Stimulated activated naive CD8-positive, alpha-beta T cell treated with anti-CD3 and anti-CD28 coated beads, Interleukin-15, Interleukin-2, amounts not matched to agents 100 ng/mL and 50 ng/mL, for 24 hours (primary cell): Measurements from ENCODE around the gene KRCC1.
"Not testable (repeated sequence)": the region's sequence is repeated elsewhere in the genome, so short reads cannot be mapped to it uniquely, and the experiment has no call there.

ENCODE experiments used
- H3K27ac Mint-ChIP-seq: one replicate; pipeline ENCODE4 v1.8.0; 2021; ENCODE audit warnings: mild to moderate bottlenecking, mixed read lengths
- H3K27me3 Mint-ChIP-seq: one replicate; pipeline ENCODE4 v1.8.0; 2021; ENCODE audit warnings: mixed read lengths
- H3K36me3 Mint-ChIP-seq: one replicate; pipeline ENCODE4 v1.8.0; 2021; ENCODE audit warnings: low read depth, mixed read lengths
- H3K4me1 Mint-ChIP-seq: one replicate; pipeline ENCODE4 v1.8.0; 2021; ENCODE audit warnings: low read depth, mixed read lengths
- H3K4me3 Mint-ChIP-seq: one replicate; pipeline ENCODE4 v1.8.0; 2021; ENCODE audit warnings: mild to moderate bottlenecking, mixed read lengths
- H3K9me3 Mint-ChIP-seq: one replicate; pipeline ENCODE4 v1.8.0; 2021; ENCODE audit warnings: mixed read lengths

The KRCC1 gene

GRCh38 chr2:88036606-88037005, 19.0 kb downstream of the KRCC1 start:
- H3K4me3 Mint-ChIP-seq = no peak overlapping the region
- H3K27ac Mint-ChIP-seq = peak overlapping the region; percentile 33
- H3K4me1 Mint-ChIP-seq = peaks cover 50% of the 10 kb centered on the region
- peaks cover 42% of the 10 kb centered on the region for H3K36me3 Mint-ChIP-seq
- no peaks in the 10 kb centered on the region for H3K27me3 Mint-ChIP-seq
- peaks cover 15% of the 10 kb centered on the region for H3K9me3 Mint-ChIP-seq

- H3K4me3 Mint-ChIP-seq = no peak overlapping the region
- H3K27ac Mint-ChIP-seq = no peak overlapping the region
- H3K9me3 Mint-ChIP-seq = peaks cover 15% of the 10 kb centered on the region
- H3K36me3 Mint-ChIP-seq = peaks cover 42% of the 10 kb centered on the region
- H3K4me1 Mint-ChIP-seq = peaks cover 47% of the 10 kb centered on the region
- no peaks in the 10 kb centered on the region for H3K27me3 Mint-ChIP-seq
Observed at GRCh38 chr2:88036182-88036581, 19.4 kb downstream of the KRCC1 start.

DNA sequence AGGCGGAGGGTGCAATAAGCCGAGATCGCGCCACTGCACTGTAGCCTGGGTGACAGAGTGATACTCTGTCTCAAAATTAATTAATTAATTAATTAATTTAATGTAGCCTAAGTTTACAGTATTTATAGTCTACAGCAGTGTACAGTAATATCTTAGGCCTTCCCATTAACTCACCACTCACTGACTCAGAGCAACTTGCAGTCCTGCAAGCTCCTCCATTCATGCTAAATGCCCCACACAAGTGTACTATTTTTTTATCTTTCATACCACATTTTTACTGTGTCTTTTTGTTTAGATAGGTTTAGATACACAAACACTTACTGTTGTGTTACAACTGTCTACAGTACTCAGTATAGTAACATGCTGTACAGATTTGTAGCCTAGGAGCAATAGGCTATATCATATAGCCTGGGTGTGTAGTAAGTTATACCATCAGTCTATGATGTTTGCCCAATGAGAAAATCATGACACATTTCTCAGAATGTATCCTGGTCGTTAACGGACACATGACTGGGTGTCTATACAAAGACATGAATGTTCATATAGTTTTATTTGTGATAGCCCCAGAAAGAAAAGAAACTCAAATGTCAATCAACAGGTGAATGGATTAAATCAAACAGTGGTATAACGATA, 23.4 kb downstream of the KRCC1 start:
- Mint-ChIP-seq H3K9me3 (peaks cover 6% of the 10 kb centered on the region), H3K4me1 (peaks cover 41% of the 10 kb centered on the region), H3K27ac (no peak overlapping the region), H3K27me3 (no peaks in the 10 kb centered on the region), H3K4me3 (no peak overlapping the region), H3K36me3 (peaks cover 50% of the 10 kb centered on the region)

DNA sequence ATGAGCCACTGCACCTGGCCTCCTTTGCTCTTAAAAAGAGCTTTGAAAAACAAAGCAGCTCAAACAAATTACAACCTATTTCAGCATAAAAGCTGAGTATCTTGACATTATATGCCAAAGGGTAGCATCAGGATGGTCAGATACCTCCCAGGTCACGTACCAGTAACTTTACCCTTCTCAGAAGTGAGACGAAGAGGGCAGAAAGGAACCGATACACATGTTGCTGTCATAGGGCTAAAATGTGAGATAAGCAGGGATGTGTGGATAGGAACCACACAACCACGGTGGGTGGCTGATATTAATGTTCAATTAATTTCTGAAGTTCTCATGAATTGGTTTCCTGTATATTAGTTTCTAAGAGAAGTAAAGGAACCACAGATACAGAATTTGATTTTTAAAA, 26.7 kb downstream of the KRCC1 start:
- Mint-ChIP-seq H3K36me3 (peaks cover 42% of the 10 kb centered on the region), H3K27ac (peak overlapping the region; percentile 71), H3K4me3 (no peak overlapping the region), H3K27me3 (no peaks in the 10 kb centered on the region), H3K4me1 (peaks cover 33% of the 10 kb centered on the region), H3K9me3 (no peaks in the 10 kb centered on the region)

DNA sequence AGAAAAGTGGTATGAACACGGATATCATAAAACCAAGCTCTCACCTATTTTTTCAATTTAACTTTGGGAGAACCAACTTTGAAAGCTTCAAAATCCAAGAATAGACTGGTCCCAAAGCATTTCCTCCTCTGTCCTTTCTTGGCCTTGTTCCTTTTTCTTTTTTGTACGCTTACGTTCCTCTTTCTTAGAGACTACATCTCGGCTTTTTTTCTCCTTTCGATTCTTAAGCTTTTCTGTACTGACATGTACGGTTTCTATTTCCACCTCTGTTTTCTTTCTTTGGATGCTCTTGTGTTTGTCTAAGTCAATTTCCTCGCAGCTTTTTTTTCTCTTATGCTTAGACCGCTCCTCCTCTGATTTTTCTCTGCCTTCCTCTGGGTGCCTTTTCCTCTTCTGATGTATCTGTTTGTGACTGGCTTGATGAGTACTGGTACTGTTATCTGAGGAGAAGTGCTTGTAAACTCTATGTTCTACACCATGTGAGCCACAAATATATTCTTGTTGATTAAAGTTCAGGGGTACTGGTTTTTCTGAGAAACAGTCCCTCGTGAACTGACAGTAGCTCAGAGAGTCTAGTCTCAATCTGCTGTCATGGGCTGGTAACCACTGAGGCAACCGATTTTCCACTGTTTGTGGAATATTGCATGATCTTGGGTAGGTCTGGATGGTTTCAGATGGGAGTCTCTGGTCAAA, 27.7 kb downstream of the KRCC1 start:
- H3K27ac Mint-ChIP-seq = peak overlapping the region; percentile 92
- H3K27me3 Mint-ChIP-seq = no peaks in the 10 kb centered on the region
- H3K4me3 Mint-ChIP-seq = peak overlapping the region; percentile 78
- H3K36me3 Mint-ChIP-seq = peaks cover 40% of the 10 kb centered on the region
- no peaks in the 10 kb centered on the region for H3K9me3 Mint-ChIP-seq
- peaks cover 28% of the 10 kb centered on the region for H3K4me1 Mint-ChIP-seq

GRCh38 chr2:88024509-88024908, 31.1 kb downstream of the KRCC1 start:
- H3K4me1 Mint-ChIP-seq = peaks cover 28% of the 10 kb centered on the region
- H3K36me3 Mint-ChIP-seq = peaks cover 32% of the 10 kb centered on the region
- H3K27me3 Mint-ChIP-seq = no peaks in the 10 kb centered on the region
- H3K9me3 Mint-ChIP-seq = no peaks in the 10 kb centered on the region
- H3K27ac Mint-ChIP-seq = no peak overlapping the region
- H3K4me3 Mint-ChIP-seq = no peak overlapping the region

GRCh38 chr2:88022669-88022921, 33.0 kb downstream of the KRCC1 start:
- Mint-ChIP-seq H3K4me1 (peaks cover 13% of the 10 kb centered on the region), H3K27me3 (no peaks in the 10 kb centered on the region), H3K27ac (no peak overlapping the region)

DNA sequence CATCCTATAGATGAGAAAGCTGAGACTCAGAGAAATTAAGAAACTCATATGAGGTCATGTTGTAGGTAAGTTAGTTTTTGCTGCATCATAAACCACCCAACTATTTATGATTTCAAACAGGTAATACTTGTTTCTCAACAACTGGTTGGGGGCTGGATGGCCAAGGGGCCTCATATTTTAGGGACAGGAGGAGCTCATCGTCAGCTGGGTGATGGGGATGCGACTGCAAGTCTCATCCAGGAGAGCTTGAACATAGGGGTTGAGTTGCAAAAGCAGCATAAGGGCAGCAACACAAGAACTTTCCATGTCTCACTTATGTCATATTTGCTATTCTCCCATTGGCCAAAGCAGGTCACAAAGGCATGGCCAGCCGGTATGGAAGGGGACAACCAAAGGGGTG, 35.6 kb downstream of the KRCC1 start:
- Mint-ChIP-seq H3K4me1 (peaks cover 20% of the 10 kb centered on the region), H3K9me3 (peaks cover 7% of the 10 kb centered on the region), H3K27ac (no peak overlapping the region), H3K36me3 (peaks cover 6% of the 10 kb centered on the region), H3K4me3 (no peak overlapping the region), H3K27me3 (no peaks in the 10 kb centered on the region)

More at GRCh38 chr2:88022669-88022921, 33.0 kb downstream of the KRCC1 start:
- H3K36me3 Mint-ChIP-seq = peaks cover 17% of the 10 kb centered on the region
- peaks cover 7% of the 10 kb centered on the region for H3K9me3 Mint-ChIP-seq
- no peak overlapping the region for H3K4me3 Mint-ChIP-seq

- no peak overlapping the region for H3K4me3 Mint-ChIP-seq
- H3K9me3 Mint-ChIP-seq = peaks cover 7% of the 10 kb centered on the region
- peaks cover 26% of the 10 kb centered on the region for H3K4me1 Mint-ChIP-seq
- H3K27me3 Mint-ChIP-seq = no peaks in the 10 kb centered on the region
- peaks cover 6% of the 10 kb centered on the region for H3K36me3 Mint-ChIP-seq
- H3K27ac Mint-ChIP-seq = no peak overlapping the region
Observed at GRCh38 chr2:88018909-88019308, 36.7 kb downstream of the KRCC1 start.

GRCh38 chr2:88018077-88018805, 37.3 kb downstream of the KRCC1 start:
- H3K4me3 Mint-ChIP-seq = peak overlapping the region; percentile 43
- H3K9me3 Mint-ChIP-seq, H3K36me3 Mint-ChIP-seq, H3K27ac Mint-ChIP-seq, H3K27me3 Mint-ChIP-seq: not testable (repeated sequence)
- peaks cover 26% of the 10 kb centered on the region for H3K4me1 Mint-ChIP-seq

DNA sequence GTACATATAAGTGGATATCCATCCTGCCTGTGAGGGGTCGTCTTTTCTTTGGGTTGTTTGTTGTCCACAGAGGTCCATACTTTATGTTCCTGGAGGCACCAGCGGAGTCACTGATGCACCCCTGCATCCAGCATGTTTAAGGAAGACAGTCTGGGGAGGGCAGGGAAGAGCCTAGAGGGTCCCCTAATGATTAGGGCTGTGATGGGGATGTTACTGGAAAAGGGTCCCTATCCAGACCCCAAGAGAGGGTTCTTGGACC, 37.9 kb downstream of the KRCC1 start:
- Mint-ChIP-seq H3K4me1 (peaks cover 26% of the 10 kb centered on the region), H3K4me3 (peak overlapping the region; percentile 97), H3K27ac (peak overlapping the region; percentile 100)
- H3K27me3 Mint-ChIP-seq, H3K36me3 Mint-ChIP-seq, H3K9me3 Mint-ChIP-seq: not testable (repeated sequence)

- peak overlapping the region; percentile 100 for H3K27ac Mint-ChIP-seq
- H3K4me1 Mint-ChIP-seq = peaks cover 26% of the 10 kb centered on the region
- peaks cover 7% of the 10 kb centered on the region for H3K9me3 Mint-ChIP-seq
Observed at GRCh38 chr2:88016960-88017779, 38.4 kb downstream of the KRCC1 start.

GRCh38 chr2:88016086-88016959, 39.3 kb downstream of the KRCC1 start, which contains the start of gene RNU2-63P:
TSS of gene RNU2-63P (minus strand) at chr2:88016547.
- H3K9me3 Mint-ChIP-seq = peaks cover 7% of the 10 kb centered on the region
- no peaks in the 10 kb centered on the region for H3K27me3 Mint-ChIP-seq
- no peaks in the 10 kb centered on the region for H3K36me3 Mint-ChIP-seq

More at GRCh38 chr2:88016960-88017779, 38.4 kb downstream of the KRCC1 start:
- Mint-ChIP-seq H3K27me3 (no peaks in the 10 kb centered on the region), H3K4me3 (peak overlapping the region; percentile 97), H3K36me3 (no peaks in the 10 kb centered on the region)

DNA sequence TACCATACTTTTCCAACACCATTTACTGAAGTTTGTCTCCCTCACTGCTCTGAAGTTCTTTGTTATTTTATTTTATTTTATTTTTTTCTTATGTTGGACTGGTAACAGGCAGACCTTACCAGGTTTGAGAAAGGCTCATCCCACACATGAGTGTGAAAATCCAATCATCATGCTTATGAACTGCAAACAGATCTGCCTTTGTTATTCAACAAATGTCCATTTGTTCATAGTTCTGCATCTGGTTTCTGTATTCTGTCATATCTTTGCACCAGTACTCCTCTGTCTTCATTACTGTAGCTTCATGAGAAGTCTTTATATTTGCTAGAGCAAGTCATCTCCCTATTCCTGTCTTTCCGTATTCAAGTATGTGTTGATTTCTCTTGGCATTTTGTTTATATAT, 44.6 kb downstream of the KRCC1 start:
- no peak overlapping the region for H3K27ac Mint-ChIP-seq
- H3K4me3 Mint-ChIP-seq = no peak overlapping the region
- H3K27me3 Mint-ChIP-seq = no peaks in the 10 kb centered on the region
- no peaks in the 10 kb centered on the region for H3K9me3 Mint-ChIP-seq
- H3K36me3 Mint-ChIP-seq = no peaks in the 10 kb centered on the region
- peaks cover 10% of the 10 kb centered on the region for H3K4me1 Mint-ChIP-seq

More at GRCh38 chr2:88016086-88016959, 39.3 kb downstream of the KRCC1 start, which contains the start of gene RNU2-63P:
- Mint-ChIP-seq H3K4me3 (peak within 1 kb of the TSS; percentile 97), H3K4me1 (peaks cover 26% of the 10 kb centered on the region), H3K27ac (peak within 1 kb of the TSS; percentile 100)
